Fibroblast of lung (primary cell): ENCODE data around the gene CBX6.

Experiments used
- EZH2 ChIP-seq: IDR thresholded peaks from 2 replicates; pipeline ENCODE4 v1.5.1; 2012; ENCODE audit warnings: low read length, control low read depth, mild to moderate bottlenecking; ENCODE audit errors: missing control alignments
- TF ChIP-seq, protein P1 (sequence below), 2 donors: IDR thresholded peaks in 1 of 2; conservative IDR thresholded peaks in 1 of 2; 1 replicate in 1 of 2; 2 replicates in 1 of 2; pipeline ENCODE4 v1.5.1; 2011 to 2012; ENCODE audit warnings: low read length in 2 of 2, control low read depth in 1 of 2, inconsistent platforms in 1 of 2, low read depth in 1 of 2, mild to moderate bottlenecking in 1 of 2

DNA sequence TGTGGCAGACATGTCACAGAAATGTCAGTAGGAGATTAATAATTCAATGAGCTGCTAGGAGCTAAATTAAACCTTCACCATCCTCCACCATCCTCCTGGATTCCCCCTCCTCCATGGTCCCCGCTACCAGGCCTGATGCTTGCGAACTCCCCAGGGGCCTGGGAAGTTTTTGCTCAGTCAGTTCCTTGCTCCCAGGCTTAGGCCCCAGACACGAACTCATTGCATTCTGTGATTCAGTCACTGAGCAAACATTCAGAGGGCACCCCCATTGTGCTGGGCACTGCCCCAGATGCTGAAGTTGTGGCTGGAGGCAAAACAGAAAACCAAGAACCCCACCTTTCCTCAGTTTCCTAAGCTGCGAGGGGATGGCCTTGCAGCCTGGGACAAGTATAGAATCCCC, 42.5 kb downstream of the CBX6 start:
- TF ChIP-seq EZH2, result no peak
- TF ChIP-seq, protein P1, sequence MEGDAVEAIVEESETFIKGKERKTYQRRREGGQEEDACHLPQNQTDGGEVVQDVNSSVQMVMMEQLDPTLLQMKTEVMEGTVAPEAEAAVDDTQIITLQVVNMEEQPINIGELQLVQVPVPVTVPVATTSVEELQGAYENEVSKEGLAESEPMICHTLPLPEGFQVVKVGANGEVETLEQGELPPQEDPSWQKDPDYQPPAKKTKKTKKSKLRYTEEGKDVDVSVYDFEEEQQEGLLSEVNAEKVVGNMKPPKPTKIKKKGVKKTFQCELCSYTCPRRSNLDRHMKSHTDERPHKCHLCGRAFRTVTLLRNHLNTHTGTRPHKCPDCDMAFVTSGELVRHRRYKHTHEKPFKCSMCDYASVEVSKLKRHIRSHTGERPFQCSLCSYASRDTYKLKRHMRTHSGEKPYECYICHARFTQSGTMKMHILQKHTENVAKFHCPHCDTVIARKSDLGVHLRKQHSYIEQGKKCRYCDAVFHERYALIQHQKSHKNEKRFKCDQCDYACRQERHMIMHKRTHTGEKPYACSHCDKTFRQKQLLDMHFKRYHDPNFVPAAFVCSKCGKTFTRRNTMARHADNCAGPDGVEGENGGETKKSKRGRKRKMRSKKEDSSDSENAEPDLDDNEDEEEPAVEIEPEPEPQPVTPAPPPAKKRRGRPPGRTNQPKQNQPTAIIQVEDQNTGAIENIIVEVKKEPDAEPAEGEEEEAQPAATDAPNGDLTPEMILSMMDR (conservative IDR thresholded peaks at IDR 0.05 in 1 of 2, IDR thresholded peaks at IDR 0.05 in 1 of 2; ENCODE audit: low read depth in 1 of 2, low read length in 2 of 2), result no peak
